HL-60 (cell line): ENCODE measurements around the gene CPZ.
"Not testable (repeated sequence)": the region's sequence is repeated elsewhere in the genome, so short reads cannot be mapped to it uniquely, and the experiment has no call there.

ENCODE experiments used
- DNase-seq, 2 experiments: peaks; one replicate each; pipeline ENCODE4 v3.0.0-alpha.2; 2010 to 2020; ENCODE audit warnings: low read depth in 1 of 2, low spot score in 1 of 2
- H3K27ac ChIP-seq: fragments of 250-450 bp; sonication (Bioruptor Pico); replicated peaks from 2 replicates; pipeline ENCODE4 v1.5.1; 2020; ENCODE audit warnings: mild to moderate bottlenecking, moderate library complexity
- H3K27me3 ChIP-seq: fragments of 250-450 bp; sonication (Bioruptor Pico); 2 replicates; pipeline ENCODE4 v1.5.1; 2021; ENCODE audit warnings: mild to moderate bottlenecking, moderate library complexity; ENCODE audit not compliant: insufficient read depth, poor library complexity, severe bottlenecking
- H3K4me3 ChIP-seq: replicated peaks from 2 replicates; pipeline ENCODE4 v1.5.1; 2011; ENCODE audit warnings: mild to moderate bottlenecking, control low read depth, low read length; ENCODE audit not compliant: insufficient read depth
- CTCF ChIP-seq: IDR thresholded peaks from one replicate; pipeline ENCODE4 v1.5.1; 2011; ENCODE audit warnings: low read length, control low read depth, inconsistent platforms; ENCODE audit not compliant: insufficient read depth
- GABPA ChIP-seq: IDR thresholded peaks from 2 replicates; pipeline ENCODE4 v1.6.1; 2012; ENCODE audit warnings: low read depth
- POLR2AphosphoS5 ChIP-seq: IDR thresholded peaks from 2 replicates; pipeline ENCODE4 v1.6.1; 2012; ENCODE audit warnings: low read depth
- REST ChIP-seq: IDR thresholded peaks from 2 replicates; pipeline ENCODE4 v1.6.1; 2012; ENCODE audit warnings: low read depth; ENCODE audit not compliant: insufficient replicate concordance
- SPI1 ChIP-seq: IDR thresholded peaks from 2 replicates; pipeline ENCODE4 v1.6.1; 2012; ENCODE audit warnings: low read depth, mild to moderate bottlenecking, borderline replicate concordance

The CPZ gene

GRCh38 chr4:8630240-8630905, 37.8 kb downstream of the CPZ start:
- DNase-seq, H3K27ac ChIP-seq, H3K4me3 ChIP-seq, H3K27me3 ChIP-seq: not testable (repeated sequence)

- not testable (repeated sequence) for H3K27me3 ChIP-seq, H3K27ac ChIP-seq, H3K4me3 ChIP-seq, DNase-seq
Observed at GRCh38 chr4:8631896-8632295, 39.3 kb downstream of the CPZ start.

- H3K4me3 ChIP-seq, H3K27me3 ChIP-seq, H3K27ac ChIP-seq, DNase-seq: not testable (repeated sequence)
Observed at GRCh38 chr4:8634773-8635172, 42.2 kb downstream of the CPZ start.

GRCh38 chr4:8635897-8636554, 43.5 kb downstream of the CPZ start:
- DNase-seq, H3K27me3 ChIP-seq, H3K4me3 ChIP-seq, H3K27ac ChIP-seq: not testable (repeated sequence)

GRCh38 chr4:8637456-8637984, 45.0 kb downstream of the CPZ start:
- no peak for DNase-seq
- TF ChIP-seq POLR2AphosphoS5: no peak
- no peak for TF ChIP-seq GABPA
- TF ChIP-seq SPI1: no peak
- no peak for TF ChIP-seq REST
- TF ChIP-seq CTCF: no peak
- H3K27me3 ChIP-seq: no peaks in the 10 kb centered on the region
- no peak overlapping the region for H3K27ac ChIP-seq
- H3K4me3 ChIP-seq: no peak overlapping the region

- no peak overlapping the region for H3K27ac ChIP-seq
- no peak for DNase-seq
Observed at GRCh38 chr4:8639021-8639420, 46.5 kb downstream of the CPZ start.

More at GRCh38 chr4:8639021-8639420, 46.5 kb downstream of the CPZ start:
- H3K27me3 ChIP-seq: no peaks in the 10 kb centered on the region
- H3K4me3 ChIP-seq: no peak overlapping the region
- TF ChIP-seq REST (no peak), CTCF (no peak), POLR2AphosphoS5 (no peak), SPI1 (no peak), GABPA (no peak)
